Right renal cortex interstitium (tissue), 3 donors: ENCODE data around the gene SLC44A2. TPM values are rescaled to one million over a fixed set of nuclear protein-coding genes. Genes with fewer than 3 reads are reported as not detected.

Experiments used
- DNase-seq, 3 donors: peaks; one replicate each; pipeline ENCODE4 v3.0.0-alpha.2; 2013; ENCODE audit warnings: low read depth in 3 of 3, low spot score in 2 of 3
- polyA plus RNA-seq, 3 donors: library from polyadenylated mRNA; unstranded; fragments of 120-200 nt; gene quantifications; one replicate each; pipeline ENCODE4 v1.2.1, GENCODE V29; 2013; ENCODE audit not compliant: insufficient read length in 3 of 3

The SLC44A2 gene
- polyA plus RNA-seq, 3 donors = 191 to 213 (median 201) TPM

DNA sequence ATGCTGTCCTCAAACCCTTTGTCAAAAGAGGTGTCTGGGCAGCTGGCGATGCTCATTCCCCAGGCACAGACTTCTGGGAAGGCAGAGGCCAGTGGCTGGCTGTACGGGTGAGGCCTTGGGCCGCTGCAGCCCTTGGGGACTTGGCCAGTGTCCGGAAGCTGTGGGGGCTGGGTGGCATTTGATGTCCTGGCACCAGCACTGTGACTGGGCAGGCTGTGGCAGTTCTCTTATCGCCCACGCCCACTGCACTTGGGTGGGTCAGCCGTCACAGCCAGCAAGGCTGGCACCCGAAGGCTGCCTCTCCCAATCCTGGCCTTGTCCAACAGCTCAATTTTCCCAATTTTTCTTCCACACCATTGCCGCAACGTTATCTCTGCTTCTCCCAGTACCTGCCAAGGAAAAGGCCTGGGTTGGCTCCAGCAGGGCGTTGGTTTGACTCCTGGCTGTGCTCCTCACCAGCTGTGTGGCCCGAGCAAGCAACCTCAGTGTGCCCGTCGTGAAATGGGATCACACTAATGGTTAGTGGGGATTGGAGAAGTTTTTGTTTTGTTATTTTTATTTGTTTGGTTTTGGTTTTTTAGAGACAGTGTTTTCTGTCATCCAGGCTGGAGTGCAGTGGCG is 12.7 kb upstream of the SLC44A2 start:
- no peak for DNase-seq

DNA sequence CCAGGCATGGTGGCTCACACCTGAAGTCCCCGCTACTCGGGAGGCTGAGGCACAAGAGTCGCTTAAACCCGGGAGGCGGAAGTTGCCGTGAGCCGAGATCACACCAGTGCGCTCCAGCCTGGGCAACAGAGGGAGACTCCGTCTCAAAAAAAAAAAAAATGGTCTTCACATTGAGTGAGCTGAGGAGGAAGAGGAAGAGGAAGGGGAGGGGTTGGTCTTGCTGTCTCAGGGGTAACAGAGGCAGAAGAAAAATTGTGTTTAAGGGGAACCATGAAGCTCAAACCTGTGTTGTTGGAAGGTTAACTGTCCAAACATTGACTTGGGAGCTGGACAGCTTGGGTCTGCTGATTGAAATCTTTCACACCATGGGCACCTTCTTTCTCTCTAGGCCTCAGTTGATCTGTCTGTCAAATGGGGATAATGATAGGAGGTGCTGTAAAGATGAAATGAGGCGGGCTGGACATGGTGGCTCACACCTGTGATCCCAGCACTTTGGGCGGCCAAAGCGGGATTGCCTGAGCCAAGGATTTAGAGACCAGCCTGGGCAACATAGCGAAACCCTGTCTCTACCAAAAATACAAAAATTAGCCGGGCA is 9.8 kb upstream of the SLC44A2 start:
- DNase-seq = no peak

DNA sequence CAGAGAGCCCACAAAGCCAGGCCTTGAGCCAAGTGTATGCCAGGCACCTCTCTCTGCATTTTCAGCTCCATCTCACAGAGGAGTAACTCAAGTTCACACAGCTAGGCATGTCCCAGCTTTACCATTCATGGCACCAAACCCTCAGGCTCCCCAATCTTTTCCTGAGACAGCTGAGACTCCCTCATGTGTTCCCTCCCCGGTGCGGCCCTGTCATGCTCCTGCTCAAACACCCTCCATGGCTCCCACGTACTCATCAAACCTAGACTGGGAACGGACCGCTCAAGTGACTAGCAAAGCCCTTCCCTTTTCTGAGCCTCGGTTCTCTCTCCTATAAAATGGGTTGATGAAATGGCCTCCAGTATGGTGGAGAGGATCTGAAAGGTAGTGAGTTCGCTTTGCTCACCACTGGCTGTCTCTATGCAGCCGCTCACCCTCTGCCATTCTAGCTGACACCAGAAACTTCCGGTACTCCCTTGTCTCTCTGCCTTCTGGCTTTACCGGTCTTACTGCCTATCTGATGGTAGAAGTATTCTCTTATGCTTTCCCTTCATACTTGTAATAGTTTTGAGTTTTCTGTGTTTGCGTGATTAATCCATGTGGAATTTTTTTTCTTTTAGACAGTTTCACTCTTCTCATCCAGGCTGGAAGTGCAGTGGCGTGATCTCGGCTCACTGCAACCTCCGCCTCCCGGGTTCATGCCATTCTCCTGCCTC is 7.8 kb upstream of the SLC44A2 start:
- DNase-seq = no peak

DNA sequence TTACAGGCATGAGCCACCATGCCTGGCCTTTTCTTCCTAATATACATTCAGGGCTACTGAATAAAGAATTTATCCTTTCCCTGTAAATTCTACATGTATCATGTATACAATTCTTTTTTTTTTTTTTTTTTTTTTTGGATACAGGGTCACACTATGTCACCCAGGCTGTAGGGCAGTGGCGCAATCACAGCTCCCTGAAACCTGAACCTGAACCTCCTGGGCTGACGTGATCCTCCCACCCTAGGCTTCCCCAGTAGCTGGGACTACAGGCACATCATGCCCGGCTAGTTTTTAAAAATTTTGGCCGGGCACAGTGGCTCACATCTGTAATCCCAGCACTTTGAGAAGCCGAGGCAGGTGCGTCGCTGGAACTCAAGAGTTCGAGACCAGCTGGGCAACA is 6.5 kb upstream of the SLC44A2 start:
- no peak for DNase-seq

DNA sequence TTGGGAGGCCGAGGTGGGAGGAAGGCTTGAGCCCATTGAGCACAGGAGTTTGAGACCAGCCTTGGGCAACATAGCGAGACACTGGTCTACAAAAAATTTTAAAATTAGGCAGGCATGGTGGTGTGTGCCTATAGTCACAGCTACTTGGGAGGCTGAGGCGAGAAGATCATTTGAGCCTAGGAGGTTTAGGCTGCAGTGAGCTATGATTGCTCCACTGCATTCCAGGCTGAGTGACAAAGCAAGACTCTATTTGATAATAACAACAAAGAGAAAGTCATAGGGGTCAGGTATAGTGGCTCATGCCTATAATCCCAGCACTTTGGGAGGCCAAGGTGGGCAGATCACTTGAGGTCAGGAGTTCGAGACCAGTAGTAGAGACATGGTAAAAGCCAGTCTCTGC is 4.6 kb upstream of the SLC44A2 start:
- no peak for DNase-seq

DNA sequence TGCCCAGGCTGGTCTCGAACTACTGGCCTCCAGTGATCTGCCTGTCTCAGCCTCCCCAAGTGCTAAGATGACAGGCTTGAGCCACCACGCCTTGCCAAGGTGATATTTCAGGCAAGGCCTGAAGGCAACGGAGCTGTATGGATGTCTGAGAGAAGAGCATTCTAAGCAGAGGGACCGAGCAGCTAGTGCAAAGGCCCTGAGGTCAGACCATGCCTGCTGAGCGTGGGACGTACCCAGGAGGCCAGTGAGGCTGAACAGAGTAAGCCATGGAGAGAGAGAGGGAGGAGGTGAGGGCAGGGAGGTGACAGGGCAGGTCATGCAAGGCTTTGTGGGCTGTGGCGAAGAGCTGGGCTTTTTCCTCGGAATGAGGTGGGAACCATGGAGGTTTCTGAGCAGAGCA is 3.4 kb upstream of the SLC44A2 start:
- no peak for DNase-seq

DNA sequence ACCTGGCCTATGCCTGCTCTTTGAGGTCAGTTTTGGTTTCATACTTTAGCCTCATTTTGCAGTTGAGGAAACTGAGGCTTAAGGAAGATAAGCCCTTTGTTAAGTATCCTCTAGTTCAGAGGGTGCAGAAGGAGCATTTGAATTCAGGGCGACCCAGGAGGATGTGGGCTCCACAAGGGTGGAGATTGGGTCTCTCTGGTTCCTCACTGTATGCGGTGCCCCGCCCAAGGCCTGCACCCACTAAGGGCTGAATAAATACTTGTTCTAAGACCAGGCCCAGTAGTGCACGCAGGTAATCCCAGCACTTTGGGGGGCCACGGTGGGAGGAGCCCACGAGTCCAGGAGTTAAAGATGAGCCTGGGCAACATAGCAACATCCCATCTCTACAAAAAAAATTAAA is 768 bp upstream of the SLC44A2 start:
- no peak for DNase-seq

DNA sequence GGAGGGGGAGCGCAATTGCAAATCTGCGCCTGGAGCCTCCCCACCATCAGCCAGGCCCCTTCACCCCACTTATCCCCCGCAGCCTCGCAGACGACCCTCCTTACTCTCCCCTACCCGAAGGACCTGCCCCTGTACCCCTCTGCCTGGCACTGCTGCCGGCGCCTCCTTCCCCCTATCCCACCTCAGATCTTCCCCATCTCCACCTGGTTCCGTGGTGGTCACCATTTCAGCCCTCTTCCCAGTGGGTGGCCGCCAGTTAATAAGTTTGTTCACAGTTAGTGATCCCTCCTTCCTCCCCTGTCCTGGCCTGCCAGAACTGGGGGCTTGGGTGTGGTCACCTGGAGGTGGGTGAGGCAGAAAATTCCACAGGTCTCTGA is 397 bp downstream of the SLC44A2 start:
- no peak for DNase-seq

DNA sequence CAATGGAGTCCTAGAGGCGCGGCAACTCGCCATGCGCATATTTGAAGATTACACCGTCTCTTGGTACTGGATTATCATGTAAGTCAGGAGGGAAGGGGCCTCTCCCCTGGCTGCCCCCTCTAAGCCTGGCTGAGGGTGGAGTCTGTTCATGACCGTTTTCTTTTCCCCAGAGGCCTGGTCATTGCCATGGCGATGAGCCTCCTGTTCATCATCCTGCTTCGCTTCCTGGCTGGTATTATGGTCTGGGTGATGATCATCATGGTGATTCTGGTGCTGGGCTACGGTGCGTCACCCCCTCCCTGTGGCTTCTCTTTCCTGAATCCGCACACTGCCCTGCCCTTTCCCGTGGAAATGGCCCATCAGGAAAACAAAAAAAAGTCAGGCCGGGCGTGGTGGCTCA is 6.5 kb downstream of the SLC44A2 start:
- DNase-seq = no peak

DNA sequence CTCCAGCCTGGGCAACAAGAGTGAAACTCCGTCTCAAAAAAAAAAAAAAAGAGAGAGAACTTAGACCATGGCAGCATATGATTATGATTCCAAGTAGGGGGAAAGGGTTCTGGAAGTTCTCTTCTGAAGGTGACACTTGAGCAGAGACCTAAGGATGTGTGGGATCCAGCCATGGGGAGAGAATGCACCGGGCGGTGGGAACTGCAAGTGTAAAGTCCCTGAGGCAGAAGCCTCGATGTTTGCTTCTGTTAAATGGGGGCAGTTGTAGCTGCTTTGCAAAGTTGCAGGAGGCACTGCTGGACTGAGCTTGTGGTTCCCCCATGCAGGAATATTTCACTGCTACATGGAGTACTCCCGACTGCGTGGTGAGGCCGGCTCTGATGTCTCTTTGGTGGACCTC is 9.1 kb downstream of the SLC44A2 start:
- no peak for DNase-seq

DNA sequence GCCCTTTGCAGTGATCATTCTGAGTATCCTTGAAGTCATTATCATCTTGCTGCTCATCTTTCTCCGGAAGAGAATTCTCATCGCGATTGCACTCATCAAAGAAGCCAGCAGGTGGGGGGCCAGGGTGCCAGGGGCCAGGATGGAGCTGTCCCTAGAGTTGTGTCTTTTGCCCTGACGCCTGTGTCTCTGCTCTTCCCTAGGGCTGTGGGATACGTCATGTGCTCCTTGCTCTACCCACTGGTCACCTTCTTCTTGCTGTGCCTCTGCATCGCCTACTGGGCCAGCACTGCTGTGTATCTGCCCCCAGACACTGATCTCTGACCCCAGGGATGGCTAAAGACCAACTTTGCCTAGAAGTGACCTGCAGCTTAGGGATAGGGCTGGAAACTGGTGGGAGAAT is 9.6 kb downstream of the SLC44A2 start:
- no peak for DNase-seq

DNA sequence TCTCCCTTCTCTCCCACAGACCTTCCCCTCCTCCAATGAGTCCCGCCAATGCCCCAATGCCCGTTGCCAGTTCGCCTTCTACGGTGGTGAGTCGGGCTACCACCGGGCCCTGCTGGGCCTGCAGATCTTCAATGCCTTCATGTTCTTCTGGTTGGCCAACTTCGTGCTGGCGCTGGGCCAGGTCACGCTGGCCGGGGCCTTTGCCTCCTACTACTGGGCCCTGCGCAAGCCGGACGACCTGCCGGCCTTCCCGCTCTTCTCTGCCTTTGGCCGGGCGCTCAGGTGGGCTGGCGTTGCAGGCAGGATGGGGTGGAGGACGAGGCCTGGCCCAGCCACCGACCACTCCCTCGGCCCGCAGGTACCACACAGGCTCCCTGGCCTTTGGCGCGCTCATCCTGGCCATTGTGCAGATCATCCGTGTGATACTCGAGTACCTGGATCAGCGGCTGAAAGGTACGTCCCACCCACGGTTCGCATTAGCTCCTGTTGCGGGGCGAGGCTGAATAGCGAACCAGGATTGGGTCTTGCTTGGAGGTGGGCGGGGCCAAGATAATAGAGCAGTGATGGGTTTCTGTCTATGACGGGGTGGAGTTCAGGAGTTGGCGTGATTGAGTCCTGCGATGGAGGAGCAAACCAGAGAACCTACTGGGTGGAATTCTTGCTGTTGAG is 11.1 kb downstream of the SLC44A2 start:
- DNase-seq = no peak

DNA sequence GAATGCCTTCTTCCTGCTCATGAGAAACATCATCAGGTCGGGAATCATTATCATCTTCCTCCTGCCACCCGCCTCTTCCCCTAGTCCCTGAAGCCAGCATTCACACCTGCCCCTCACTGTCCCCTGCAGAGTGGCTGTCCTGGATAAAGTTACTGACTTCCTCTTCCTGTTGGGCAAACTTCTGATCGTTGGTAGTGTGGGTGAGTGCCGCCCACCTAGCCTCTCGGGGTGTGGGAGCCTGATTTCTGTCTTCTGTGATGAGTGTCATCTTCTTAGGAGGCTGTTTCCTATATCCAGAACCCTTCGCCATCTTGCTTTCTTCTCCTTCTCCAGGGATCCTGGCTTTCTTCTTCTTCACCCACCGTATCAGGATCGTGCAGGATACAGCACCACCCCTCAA is 12.5 kb downstream of the SLC44A2 start:
- DNase-seq = no peak

DNA sequence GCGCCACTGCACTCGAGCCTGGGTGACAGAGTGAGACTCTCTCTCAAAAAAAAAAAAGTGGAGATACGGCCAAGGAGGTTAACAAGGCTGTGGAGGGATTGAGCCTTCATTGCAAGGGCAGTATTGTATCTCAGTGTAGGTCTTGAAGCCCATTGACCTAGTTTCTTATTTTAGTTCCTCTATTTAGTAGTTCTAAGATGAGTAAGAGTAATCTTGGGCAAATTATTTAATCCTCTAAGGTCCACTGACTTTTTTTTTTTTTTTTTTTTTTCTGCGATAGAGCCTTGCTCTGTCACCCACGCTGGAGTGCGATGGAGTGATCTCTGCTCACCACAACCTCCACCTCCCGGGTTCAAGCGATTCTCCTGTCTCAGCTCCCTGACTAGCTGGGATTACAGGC is 14.5 kb downstream of the SLC44A2 start:
- DNase-seq = no peak

DNA sequence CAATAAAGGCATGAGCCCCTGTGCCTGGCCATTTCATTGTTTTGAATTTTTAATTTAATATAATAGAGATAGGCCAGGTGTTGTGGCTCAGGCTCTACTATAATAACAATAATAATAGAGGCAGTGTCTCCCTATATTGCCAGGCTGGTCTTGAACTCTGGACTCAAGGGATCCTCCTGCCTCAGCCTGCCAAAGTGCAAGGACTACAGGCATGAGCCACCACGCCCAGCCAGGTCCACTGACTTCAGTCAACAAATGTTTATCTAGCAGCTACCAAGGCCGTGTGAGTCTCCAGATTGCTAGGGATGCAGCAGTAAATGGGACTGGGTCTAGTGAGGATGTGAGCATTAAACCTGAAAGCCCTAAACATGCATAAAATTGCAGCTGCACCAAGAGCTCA is 15.0 kb downstream of the SLC44A2 start:
- no peak for DNase-seq

DNA sequence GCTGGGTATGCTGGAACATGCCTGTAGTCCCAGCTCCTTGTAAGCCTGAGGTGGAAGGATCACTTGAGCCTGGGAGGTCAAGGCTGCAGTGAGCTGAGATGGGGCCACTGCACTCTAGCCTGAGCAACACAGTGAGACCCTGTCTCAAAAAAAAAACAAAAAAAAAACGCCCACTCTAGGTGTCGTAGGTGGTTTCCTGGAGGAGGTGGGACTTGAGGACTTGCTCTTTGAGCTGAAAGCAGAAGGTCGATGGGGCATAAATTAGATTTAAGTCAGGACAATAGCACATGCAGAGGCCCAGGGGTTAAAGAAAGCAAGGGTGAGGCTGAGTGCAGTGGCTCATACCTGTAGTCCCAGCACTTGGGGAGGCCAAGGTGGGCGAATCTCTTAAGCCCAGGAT is 15.9 kb downstream of the SLC44A2 start:
- DNase-seq = no peak

DNA sequence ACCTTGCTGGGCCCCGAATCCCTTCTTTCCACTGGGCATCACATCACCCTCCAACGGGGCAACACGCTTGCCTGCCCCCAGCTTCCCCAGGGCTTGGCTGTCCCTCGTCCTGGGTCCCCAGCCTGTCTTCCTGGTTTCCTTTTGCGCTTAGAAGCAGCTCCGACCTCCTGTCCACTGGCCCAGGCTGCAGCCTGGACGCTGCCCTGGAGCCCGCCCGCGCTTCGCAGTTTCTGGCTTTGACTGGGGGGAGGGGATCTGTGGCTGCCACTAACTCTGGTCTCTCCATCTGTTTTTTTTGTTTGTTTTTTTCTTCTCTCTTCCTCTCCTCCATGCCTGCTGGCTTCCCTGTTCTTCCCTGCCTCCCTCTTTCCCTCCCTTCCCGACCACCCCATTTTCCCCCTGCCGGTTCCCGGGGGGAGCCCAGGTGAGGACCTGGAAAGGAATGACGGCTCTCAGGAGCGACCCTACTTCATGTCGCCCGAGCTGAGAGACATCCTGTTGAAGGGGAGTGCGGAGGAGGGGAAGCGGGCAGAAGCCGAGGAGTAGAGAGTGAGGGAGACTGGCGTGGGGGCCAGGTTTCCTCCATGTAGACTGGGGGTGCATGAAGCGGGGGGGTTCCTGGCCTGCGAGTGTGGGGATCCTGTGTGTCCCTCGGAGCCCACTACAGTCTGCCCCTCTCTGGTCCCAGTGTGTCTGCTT is 17.3 kb downstream of the SLC44A2 start:
- no peak for DNase-seq

DNA sequence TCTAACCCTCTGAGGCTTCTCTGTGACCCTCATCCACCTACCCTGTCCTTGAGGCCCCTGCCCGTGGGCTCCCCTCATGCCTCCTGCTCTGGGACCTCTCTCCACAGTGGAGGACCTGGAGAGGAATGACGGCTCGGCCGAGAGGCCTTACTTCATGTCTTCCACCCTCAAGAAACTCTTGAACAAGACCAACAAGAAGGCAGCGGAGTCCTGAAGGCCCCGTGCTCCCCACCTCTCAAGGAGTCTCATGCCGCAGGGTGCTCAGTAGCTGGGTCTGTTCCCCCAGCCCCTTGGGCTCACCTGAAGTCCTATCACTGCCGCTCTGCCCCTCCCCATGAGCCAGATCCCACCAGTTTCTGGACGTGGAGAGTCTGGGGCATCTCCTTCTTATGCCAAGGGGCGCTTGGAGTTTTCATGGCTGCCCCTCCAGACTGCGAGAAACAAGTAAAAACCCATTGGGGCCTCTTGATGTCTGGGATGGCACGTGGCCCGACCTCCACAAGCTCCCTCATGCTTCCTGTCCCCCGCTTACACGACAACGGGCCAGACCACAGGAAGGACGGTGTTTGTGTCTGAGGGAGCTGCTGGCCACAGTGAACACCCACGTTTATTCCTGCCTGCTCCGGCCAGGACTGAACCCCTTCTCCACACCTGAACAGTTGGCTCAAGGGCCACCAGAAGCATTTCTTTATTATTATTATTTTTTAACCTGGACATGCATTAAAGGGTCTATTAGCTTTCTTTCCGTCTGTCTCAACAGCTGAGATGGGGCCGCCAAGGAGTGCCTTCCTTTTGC is 18.0 kb downstream of the SLC44A2 start:
- no peak for DNase-seq

DNA sequence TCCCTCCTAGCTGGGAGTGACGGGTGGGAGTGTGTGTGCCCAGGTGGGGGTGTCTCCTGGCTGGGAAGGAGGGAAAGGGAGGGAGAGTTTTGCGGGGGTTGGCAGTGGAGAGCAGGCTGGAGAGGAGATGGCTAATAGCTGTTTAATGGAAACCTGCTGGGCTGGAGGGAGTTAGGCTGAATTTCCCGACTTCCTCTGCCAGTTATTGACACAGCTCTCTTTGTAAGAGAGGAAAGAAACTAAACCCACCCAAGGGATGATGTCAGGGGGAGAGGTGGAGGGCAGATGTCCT is 18.6 kb downstream of the SLC44A2 start:
- DNase-seq = no peak

DNA sequence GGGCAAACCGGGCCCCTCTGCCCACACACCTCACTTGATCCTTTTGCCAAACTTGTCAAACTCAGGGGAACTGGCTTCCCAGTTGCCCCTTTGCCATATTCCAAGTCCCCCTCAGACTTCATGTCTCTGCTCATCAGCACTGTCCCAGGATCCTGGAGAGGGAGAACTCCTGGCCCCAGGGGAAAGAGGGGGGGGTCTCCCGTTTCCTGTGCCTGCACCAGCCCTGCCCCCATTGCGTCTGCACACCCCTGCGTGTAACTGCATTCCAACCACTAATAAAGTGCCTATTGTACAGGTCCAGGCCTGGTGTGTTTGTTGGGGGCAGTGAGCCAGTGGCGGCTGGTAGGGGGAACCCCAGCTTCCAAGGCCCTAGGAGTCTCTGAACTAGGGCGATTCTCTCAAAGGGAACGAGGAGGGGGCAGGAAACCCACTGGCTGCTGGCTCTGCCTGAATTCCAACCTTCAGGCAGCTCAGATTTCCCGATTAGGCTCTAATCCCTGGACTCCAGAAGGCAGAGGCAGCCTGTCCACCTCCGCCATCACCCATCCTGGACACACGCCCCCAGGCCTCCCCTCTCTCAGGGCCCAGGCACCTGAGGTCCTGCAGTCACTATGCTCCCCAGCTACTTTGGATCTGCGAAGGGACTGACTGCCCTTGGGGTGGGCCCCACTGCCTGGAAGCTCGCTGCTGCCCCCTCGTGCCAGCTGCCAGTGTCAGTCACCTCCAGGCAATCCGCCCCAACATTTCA is 19.1 kb downstream of the SLC44A2 start:
- DNase-seq = no peak
